ENCODE measurements around the gene IQUB.
"Not testable (repeated sequence)": the region's sequence is repeated elsewhere in the genome, so short reads cannot be mapped to it uniquely, and the experiment has no call there.

DNA sequence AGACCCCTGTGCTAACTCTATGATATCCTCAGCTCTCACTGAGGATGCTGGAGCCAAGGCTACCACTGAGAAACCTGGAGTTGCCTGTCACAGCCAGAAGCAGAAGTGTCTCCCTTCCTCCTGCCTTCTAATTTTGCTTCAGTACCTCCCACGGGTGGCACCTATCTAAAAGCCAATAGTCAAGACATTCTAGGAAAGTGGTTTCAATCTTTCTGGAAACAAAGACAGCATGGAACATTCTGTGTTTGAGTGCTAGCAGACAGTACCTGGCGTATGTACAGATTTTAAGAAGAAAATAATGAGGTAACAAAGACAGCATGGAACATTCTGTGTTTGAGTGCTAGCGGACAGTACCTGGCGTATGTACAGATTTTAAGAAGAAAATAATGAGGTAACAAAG, 126.4 kb downstream of the IQUB start:
- not testable (repeated sequence) for TF ChIP-seq CTCF (IDR thresholded peaks at IDR 0.05; ENCODE audit: insufficient read depth, low read length, poor library complexity, severe bottlenecking); EZH2phosphoT487 (conservative IDR thresholded peaks at IDR 0.05; ENCODE audit: low read length)

All from SU-DHL-6 (cell line).